Measurements from ENCODE around the gene UNC119.

- TF ChIP-seq, protein P1, sequence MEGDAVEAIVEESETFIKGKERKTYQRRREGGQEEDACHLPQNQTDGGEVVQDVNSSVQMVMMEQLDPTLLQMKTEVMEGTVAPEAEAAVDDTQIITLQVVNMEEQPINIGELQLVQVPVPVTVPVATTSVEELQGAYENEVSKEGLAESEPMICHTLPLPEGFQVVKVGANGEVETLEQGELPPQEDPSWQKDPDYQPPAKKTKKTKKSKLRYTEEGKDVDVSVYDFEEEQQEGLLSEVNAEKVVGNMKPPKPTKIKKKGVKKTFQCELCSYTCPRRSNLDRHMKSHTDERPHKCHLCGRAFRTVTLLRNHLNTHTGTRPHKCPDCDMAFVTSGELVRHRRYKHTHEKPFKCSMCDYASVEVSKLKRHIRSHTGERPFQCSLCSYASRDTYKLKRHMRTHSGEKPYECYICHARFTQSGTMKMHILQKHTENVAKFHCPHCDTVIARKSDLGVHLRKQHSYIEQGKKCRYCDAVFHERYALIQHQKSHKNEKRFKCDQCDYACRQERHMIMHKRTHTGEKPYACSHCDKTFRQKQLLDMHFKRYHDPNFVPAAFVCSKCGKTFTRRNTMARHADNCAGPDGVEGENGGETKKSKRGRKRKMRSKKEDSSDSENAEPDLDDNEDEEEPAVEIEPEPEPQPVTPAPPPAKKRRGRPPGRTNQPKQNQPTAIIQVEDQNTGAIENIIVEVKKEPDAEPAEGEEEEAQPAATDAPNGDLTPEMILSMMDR (IDR thresholded peaks at IDR 0.05) = no peak
- TF ChIP-seq POLR2A (IDR thresholded peaks at IDR 0.05) = no peak
Observed at GRCh38 chr17:28532050-28532960, 20.1 kb downstream of the UNC119 start.
